HepG2 (cell line): Measurements from ENCODE around the gene SLC4A11. TPM values are rescaled to one million over a fixed set of nuclear protein-coding genes. Genes with fewer than 3 reads are reported as not detected.

Experiments
- FOXA1 ChIP-seq, 2 experiments: fragments of 450-650 bp in 1 of 2; sonication (generic) in 1 of 2; formaldehyde crosslinking in 1 of 2; IDR thresholded peaks; 2 replicates each; pipeline versions ENCODE4 v1.4.0 to v1.6.1; 2016 to 2020; ENCODE audit warnings: missing genetic modification reagents in 1 of 2
- KLF16 ChIP-seq, 2 experiments: sonication (generic) in 1 of 2; formaldehyde crosslinking in 1 of 2; IDR thresholded peaks; 2 replicates each; pipeline versions ENCODE4 v1.6.1 to v1.8.0; 2016 to 2023; ENCODE audit warnings: missing genetic modification reagents in 2 of 2, missing compliant biosample characterization in 1 of 2
- MXI1 ChIP-seq: IDR thresholded peaks from 3 replicates; pipeline ENCODE4 v1.6.1; 2012; ENCODE audit warnings: low read depth, low read length, inconsistent platforms, borderline replicate concordance
- MZF1 ChIP-seq: sonication (generic); formaldehyde crosslinking; IDR thresholded peaks from 2 replicates; pipeline ENCODE4 v1.8.1; 2023; ENCODE audit warnings: mild to moderate bottlenecking, missing genetic modification reagents, borderline replicate concordance
- SIX4 ChIP-seq: sonication (generic); formaldehyde crosslinking; IDR thresholded peaks from 2 replicates; pipeline ENCODE4 v1.4.0; 2020; ENCODE audit warnings: missing genetic modification reagents
- SMAD1 ChIP-seq: sonication (generic); formaldehyde crosslinking; IDR thresholded peaks from 2 replicates; pipeline ENCODE4 v1.4.0; 2020; ENCODE audit warnings: missing genetic modification reagents, low read depth, mild to moderate bottlenecking, borderline replicate concordance
- SMARCE1 ChIP-seq: fragments of 450-650 bp; IDR thresholded peaks from 2 replicates; pipeline ENCODE4 v1.6.1; 2017; ENCODE audit warnings: borderline replicate concordance
- THRA ChIP-seq: sonication (generic); formaldehyde crosslinking; IDR thresholded peaks from 2 replicates; pipeline ENCODE4 v1.4.0; 2020; ENCODE audit warnings: missing genetic modification reagents, borderline replicate concordance
- ZNF180 ChIP-seq: sonication (generic); formaldehyde crosslinking; IDR thresholded peaks from 2 replicates; pipeline ENCODE4 v1.4.0; 2020; ENCODE audit warnings: low read depth, missing genetic modification reagents, borderline replicate concordance
- ZNF207 ChIP-seq: fragments of 450-650 bp; IDR thresholded peaks from 2 replicates; pipeline ENCODE4 v1.6.1; 2016; ENCODE audit warnings: antibody characterized with exemption, borderline replicate concordance
- ZNF543 ChIP-seq: sonication (generic); formaldehyde crosslinking; IDR thresholded peaks from 2 replicates; pipeline ENCODE4 v1.4.0; 2020; ENCODE audit warnings: mild to moderate bottlenecking, missing genetic modification reagents
- ZNF660 ChIP-seq: sonication (generic); formaldehyde crosslinking; IDR thresholded peaks from 2 replicates; pipeline ENCODE4 v1.5.1; 2020; ENCODE audit warnings: mild to moderate bottlenecking, low read depth, missing genetic modification reagents, borderline replicate concordance
- ZNF670 ChIP-seq: sonication (generic); formaldehyde crosslinking; IDR thresholded peaks from 2 replicates; pipeline ENCODE4 v1.8.0; 2022; ENCODE audit warnings: mild to moderate bottlenecking, missing genetic modification reagents, borderline replicate concordance
- polyA plus RNA-seq, 8 experiments: library from polyadenylated mRNA; depleted of rRNA in 3 of 8; stranded (reverse) in 7 of 8; unstranded in 1 of 8; fragments of >200 nt; fragmentation: Illumina TruSeq in 4 of 8; extraction: Trizol in 4 of 8; gene quantifications; 2 replicates each; pipeline versions ENCODE4 v1.2.1 to v1.2.3, GENCODE V29; 2011 to 2016; ENCODE audit warnings: low read depth in 4 of 8, missing spikeins in 1 of 8, mixed read lengths in 1 of 8; ENCODE audit not compliant: insufficient read depth in 1 of 8
- total RNA-seq, 5 experiments: library from RNA; depleted of rRNA; stranded (reverse); fragments of >200 nt; fragmentation: Illumina TruSeq; extraction: Trizol; gene quantifications; 2 replicates each; pipeline ENCODE4 v1.2.3, GENCODE V29; 2016; ENCODE audit warnings: low read depth in 1 of 5
- TF ChIP-seq, protein P1 (sequence below): sonication (generic); formaldehyde crosslinking; IDR thresholded peaks from 2 replicates; pipeline ENCODE4 v1.8.0; 2022; ENCODE audit warnings: mild to moderate bottlenecking, missing genetic modification reagents
- TF ChIP-seq, protein P2 (sequence below): sonication (generic); formaldehyde crosslinking; IDR thresholded peaks from 2 replicates; pipeline ENCODE4 v1.4.0; 2020; ENCODE audit warnings: mild to moderate bottlenecking, missing genetic modification reagents, borderline replicate concordance
- TF ChIP-seq, protein P3 (sequence below): sonication (generic); formaldehyde crosslinking; IDR thresholded peaks from 2 replicates; pipeline ENCODE4 v1.9.0; 2021; ENCODE audit warnings: missing genetic modification reagents, mild to moderate bottlenecking, borderline replicate concordance
- TF ChIP-seq, protein P4 (sequence below): sonication (generic); formaldehyde crosslinking; IDR thresholded peaks from 2 replicates; pipeline ENCODE4 v1.5.0; 2020; ENCODE audit warnings: missing genetic modification reagents

The SLC4A11 gene
- total and polyA plus RNA-seq, 2 of the 13 experiments (the other 11 are each of a cell fraction or from before 2014, with no cell fraction given), result 3.9 to 27.0 TPM

- TF ChIP-seq, protein P1, sequence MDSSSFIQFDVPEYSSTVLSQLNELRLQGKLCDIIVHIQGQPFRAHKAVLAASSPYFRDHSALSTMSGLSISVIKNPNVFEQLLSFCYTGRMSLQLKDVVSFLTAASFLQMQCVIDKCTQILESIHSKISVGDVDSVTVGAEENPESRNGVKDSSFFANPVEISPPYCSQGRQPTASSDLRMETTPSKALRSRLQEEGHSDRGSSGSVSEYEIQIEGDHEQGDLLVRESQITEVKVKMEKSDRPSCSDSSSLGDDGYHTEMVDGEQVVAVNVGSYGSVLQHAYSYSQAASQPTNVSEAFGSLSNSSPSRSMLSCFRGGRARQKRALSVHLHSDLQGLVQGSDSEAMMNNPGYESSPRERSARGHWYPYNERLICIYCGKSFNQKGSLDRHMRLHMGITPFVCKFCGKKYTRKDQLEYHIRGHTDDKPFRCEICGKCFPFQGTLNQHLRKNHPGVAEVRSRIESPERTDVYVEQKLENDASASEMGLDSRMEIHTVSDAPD (CRISPR knock-in tag), result peak; percentile 72
- TF ChIP-seq SMARCE1 (no peak), FOXA1 (IDR thresholded peaks at IDR 0.05) (no peak), FOXA1 (CRISPR knock-in tag; IDR thresholded peaks at IDR 0.05) (peak; percentile 55), ZNF207 (no peak), KLF16 (CRISPR knock-in tag; IDR thresholded peaks at IDR 0.05) (peak in 1 of 2 experiments; percentile 86; a peak in 1 of 4 replicates), ZNF543 (CRISPR knock-in tag) (peak; percentile 65; the same call in 1 of the 2 replicates), ZNF670 (CRISPR knock-in tag) (peak; percentile 70; the same call in 1 of the 2 replicates), ZNF180 (CRISPR knock-in tag) (no peak), SIX4 (peak; percentile 69; the same call in 1 of the 2 replicates), MXI1 (peak; percentile 52; the same call in 1 of the 3 replicates), SMAD1 (CRISPR knock-in tag) (peak; percentile 97; the same call in 1 of the 2 replicates), THRA (CRISPR knock-in tag) (peak; percentile 89), MZF1 (peak; percentile 78; the same call in 1 of the 2 replicates), ZNF660 (CRISPR knock-in tag) (no peak)
- TF ChIP-seq, protein P2, sequence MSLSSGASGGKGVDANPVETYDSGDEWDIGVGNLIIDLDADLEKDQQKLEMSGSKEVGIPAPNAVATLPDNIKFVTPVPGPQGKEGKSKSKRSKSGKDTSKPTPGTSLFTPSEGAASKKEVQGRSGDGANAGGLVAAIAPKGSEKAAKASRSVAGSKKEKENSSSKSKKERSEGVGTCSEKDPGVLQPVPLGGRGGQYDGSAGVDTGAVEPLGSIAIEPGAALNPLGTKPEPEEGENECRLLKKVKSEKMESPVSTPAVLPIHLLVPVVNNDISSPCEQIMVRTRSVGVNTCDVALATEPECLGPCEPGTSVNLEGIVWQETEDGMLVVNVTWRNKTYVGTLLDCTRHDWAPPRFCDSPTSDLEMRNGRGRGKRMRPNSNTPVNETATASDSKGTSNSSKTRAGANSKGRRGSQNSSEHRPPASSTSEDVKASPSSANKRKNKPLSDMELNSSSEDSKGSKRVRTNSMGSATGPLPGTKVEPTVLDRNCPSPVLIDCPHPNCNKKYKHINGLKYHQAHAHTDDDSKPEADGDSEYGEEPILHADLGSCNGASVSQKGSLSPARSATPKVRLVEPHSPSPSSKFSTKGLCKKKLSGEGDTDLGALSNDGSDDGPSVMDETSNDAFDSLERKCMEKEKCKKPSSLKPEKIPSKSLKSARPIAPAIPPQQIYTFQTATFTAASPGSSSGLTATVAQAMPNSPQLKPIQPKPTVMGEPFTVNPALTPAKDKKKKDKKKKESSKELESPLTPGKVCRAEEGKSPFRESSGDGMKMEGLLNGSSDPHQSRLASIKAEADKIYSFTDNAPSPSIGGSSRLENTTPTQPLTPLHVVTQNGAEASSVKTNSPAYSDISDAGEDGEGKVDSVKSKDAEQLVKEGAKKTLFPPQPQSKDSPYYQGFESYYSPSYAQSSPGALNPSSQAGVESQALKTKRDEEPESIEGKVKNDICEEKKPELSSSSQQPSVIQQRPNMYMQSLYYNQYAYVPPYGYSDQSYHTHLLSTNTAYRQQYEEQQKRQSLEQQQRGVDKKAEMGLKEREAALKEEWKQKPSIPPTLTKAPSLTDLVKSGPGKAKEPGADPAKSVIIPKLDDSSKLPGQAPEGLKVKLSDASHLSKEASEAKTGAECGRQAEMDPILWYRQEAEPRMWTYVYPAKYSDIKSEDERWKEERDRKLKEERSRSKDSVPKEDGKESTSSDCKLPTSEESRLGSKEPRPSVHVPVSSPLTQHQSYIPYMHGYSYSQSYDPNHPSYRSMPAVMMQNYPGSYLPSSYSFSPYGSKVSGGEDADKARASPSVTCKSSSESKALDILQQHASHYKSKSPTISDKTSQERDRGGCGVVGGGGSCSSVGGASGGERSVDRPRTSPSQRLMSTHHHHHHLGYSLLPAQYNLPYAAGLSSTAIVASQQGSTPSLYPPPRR, result 0 out of 2 replicates have a peak, but pooled peaks have one; percentile 63
- TF ChIP-seq, protein P3, sequence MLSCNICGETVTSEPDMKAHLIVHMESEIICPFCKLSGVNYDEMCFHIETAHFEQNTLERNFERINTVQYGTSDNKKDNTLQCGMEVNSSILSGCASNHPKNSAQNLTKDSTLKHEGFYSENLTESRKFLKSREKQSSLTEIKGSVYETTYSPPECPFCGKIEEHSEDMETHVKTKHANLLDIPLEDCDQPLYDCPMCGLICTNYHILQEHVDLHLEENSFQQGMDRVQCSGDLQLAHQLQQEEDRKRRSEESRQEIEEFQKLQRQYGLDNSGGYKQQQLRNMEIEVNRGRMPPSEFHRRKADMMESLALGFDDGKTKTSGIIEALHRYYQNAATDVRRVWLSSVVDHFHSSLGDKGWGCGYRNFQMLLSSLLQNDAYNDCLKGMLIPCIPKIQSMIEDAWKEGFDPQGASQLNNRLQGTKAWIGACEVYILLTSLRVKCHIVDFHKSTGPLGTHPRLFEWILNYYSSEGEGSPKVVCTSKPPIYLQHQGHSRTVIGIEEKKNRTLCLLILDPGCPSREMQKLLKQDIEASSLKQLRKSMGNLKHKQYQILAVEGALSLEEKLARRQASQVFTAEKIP (CRISPR knock-in tag), result no peak
- TF ChIP-seq, protein P4, sequence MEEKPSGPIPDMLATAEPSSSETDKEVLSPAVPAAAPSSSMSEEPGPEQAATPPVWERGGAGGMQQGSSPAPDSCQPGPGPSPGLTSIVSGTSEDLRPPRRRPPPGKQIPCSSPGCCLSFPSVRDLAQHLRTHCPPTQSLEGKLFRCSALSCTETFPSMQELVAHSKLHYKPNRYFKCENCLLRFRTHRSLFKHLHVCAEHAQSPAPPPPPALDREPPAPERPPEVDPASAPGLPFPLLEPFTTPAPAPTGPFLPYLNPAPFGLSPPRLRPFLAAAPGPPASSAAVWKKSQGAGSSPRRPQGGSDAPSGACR (CRISPR knock-in tag), result no peak
These were observed 20.5 kb downstream of the SLC4A11 start (continued) for GRCh38 chr20:3218307-3218988.
